ENCODE data around the gene PSMD3.
"Not testable (repeated sequence)": the region's sequence is repeated elsewhere in the genome, so short reads cannot be mapped to it uniquely, and the experiment has no call there.

The PSMD3 gene

GRCh38 chr17:39980351-39981206, at the start of gene PSMD3:
PSMD3 (plus strand) TSS chr17:39980807; CDS start chr17:39980971, 164 bp downstream.
- FAIRE-seq, result peak; percentile 98

- no peak for FAIRE-seq
Measured at GRCh38 chr17:39933912-39934311, 46.7 kb upstream of the PSMD3 start.

DNA sequence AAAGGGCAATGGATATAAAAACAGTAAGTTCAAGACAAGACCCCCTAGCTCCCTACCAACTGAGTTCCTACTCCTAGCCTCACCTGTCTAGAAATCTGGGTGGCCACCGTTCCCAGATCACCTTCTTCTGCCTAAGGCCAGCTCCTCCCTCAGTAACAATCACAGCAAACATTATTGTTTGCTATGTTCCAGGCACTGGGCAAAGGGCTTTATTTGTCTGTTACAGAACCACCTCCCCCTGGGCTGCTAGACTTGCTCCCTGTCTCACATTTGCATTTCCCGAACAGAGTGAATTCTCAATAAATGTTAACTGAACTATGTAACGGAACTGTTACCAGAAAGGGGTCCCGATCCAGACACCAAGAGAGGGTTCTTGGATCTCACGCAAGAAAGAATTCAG, 46.3 kb upstream of the PSMD3 start:
- FAIRE-seq, result no peak

DNA sequence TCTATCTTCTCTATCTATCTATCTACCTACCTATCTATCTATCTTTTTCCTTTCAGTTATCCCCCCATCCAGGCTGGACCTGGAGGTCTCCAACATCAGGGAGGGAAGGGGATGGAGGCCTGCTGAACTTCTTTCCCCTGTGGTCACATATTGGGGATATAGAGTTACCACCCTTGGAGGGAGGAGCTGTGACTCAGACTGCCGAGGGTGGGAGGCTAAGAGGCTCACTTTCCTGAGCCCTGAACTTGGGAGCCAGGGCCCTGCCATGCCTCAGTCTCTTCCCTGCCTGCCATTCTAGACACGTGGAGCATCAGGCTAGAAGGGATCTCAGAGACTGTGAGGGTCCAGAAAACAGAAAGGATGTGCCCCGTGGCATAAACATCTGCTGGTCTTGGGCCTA, 44.7 kb upstream of the PSMD3 start:
- no peak for FAIRE-seq

DNA sequence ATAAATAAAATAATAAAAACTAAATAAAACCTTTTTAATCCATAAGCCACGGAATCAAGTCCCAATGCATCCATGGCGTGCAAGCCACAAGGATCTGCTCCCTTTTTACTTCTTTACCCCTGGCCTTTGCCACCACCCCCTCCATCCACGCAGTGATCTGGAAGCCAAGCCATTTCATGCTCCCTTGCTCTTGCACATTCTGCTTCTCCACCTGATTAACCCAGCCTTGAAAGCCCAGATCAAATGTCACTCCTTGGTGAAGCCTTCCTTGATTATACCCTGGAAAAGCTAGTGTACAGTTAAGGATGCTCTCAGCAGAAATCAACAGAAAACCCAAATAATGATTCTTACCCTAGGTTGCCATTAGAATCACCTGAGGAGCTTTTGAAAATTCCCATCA, 43.2 kb upstream of the PSMD3 start:
- FAIRE-seq, result no peak

DNA sequence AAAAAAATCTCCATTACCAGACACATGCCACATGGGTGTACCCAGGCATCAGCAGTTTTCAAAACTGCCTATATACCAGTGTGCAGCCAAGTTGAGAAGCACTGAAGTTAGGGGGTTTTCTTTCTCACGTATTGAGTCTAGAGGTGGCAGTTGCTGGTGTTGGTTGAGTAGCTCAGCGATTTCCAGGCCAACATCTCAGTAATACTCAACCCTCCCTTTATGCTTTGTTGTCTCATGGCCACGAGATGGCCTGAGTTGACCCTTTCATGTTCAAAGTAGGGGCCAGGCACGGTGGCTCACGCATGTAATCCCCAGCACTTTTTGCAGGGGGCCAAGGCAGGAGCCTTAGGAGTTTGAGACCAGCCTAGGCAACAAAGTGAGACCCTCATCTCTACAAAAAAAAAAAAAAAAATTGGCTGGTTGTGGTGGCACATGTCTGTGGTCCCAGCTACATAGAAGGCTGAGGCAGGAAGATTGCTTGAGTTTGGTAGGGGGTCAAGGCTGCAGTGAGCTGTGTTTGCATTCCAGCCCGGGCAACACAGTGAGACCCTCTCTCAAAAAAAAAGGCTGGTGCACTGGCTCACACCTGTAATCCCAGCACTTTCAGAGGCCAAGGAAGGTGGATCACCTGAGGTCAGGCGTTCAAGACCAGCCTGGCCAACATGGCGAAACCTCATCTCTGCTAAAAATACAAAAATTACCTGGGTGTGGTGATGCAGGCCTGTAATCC, 42.3 kb upstream of the PSMD3 start:
- FAIRE-seq, result no peak

- no peak for FAIRE-seq
Measured at GRCh38 chr17:39939106-39939505, 41.5 kb upstream of the PSMD3 start.

GRCh38 chr17:39939588-39940419, 40.8 kb upstream of the PSMD3 start:
- no peak for FAIRE-seq

DNA sequence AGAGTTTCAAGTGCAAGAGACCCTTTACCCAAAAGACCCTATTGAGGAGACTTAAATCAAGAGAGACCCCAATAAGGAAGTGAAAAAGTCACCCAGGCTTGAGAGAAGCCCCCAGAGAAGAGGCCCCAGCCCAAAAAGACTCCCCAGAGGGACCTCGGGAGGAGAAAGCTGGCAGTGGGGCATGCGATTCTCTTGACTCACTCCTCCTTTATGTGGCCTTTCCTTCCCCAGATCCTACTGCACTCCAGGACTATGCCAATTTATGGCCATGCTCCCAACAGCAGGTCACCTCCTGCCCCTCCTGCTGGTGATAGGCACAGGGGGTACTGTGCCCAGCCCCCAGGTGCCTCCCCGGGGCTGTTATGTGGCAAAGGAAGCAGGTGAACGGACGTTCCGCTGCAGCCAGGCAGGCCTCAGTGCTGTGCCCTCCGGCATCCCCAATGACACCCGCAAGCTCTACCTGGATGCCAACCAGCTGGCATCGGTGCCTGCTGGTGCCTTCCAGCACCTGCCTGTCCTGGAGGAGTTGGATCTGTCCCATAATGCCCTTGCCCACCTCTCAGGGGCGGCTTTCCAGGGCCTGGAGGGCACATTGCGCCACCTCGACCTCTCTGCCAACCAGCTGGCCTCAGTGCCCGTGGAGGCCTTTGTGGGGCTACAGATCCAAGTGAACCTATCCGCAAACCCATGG, 36.8 kb upstream of the PSMD3 start:
- no peak for FAIRE-seq

GRCh38 chr17:39944393-39944711, 36.3 kb upstream of the PSMD3 start:
- no peak for FAIRE-seq

DNA sequence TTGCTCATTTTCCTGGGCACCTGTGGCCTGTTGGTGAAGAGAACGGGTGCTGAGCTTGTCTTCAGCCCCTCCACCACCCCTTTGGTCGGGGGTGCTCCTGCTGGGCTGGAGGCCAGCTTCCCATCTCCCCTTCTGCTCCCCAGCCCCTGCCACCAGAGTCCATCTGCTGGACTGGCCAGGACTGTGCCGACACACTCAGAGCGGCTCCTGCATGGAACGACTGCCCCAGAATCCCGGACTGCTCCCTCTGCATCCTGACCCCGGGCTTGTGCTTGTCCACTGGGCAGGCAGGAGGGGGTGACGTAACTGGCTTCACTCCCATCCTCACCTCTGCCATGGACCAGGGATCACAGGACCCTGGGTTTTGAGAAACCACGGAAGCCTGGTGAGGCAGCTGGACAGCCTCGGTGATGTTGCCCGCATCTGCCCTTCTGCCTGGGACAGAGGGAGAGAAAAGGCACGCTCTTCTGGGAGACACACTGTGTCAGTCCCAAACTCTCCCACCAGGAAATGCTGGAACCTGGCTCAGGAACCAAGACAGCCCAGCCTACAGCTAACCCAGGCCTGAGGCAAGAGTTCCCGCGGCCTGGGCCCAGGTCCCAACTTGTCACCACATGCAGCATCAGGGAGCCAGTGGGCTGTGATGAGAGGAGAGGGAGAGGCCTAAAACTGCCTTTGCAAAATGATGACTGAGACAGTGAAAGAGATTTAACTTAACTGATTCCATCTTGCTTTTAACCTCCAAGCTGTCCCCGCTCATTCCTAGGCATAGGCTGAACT, 33.9 kb upstream of the PSMD3 start:
- FAIRE-seq, result no peak

GRCh38 chr17:39948489-39948828, 32.1 kb upstream of the PSMD3 start:
- not testable (repeated sequence) for FAIRE-seq

DNA sequence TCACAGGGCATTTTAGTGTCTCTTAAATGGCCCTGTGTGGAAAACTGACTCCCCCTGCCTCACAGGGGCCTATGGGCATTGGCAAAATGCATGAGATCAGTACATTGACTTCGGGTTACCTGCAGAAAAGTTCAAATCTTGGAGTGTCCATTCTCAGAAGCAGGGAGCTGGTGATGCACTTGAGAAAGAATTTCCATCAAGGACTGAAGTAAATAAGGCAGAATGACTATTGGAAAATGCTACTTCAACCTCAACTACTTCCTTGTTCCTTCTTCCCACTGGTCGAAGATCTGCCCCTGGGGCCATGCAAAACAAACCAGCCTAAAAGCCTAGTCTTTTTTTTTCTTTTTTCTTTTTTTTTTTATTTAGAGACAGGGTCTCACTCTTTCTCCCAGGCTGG, 31.6 kb upstream of the PSMD3 start:
- FAIRE-seq, result no peak

- no peak for FAIRE-seq
Measured at GRCh38 chr17:39950871-39951348, 29.7 kb upstream of the PSMD3 start.

GRCh38 chr17:39951924-39952679, 28.5 kb upstream of the PSMD3 start:
- FAIRE-seq, result no peak

- FAIRE-seq, result peak; percentile 48
Measured at GRCh38 chr17:39952680-39953470, 27.7 kb upstream of the PSMD3 start.

- FAIRE-seq, result no peak
Measured at GRCh38 chr17:39953471-39953888, 27.1 kb upstream of the PSMD3 start.

- FAIRE-seq, result no peak
Measured at GRCh38 chr17:39954876-39955275, 25.7 kb upstream of the PSMD3 start.

GRCh38 chr17:39955726-39956225, 24.8 kb upstream of the PSMD3 start:
- no peak for FAIRE-seq

DNA sequence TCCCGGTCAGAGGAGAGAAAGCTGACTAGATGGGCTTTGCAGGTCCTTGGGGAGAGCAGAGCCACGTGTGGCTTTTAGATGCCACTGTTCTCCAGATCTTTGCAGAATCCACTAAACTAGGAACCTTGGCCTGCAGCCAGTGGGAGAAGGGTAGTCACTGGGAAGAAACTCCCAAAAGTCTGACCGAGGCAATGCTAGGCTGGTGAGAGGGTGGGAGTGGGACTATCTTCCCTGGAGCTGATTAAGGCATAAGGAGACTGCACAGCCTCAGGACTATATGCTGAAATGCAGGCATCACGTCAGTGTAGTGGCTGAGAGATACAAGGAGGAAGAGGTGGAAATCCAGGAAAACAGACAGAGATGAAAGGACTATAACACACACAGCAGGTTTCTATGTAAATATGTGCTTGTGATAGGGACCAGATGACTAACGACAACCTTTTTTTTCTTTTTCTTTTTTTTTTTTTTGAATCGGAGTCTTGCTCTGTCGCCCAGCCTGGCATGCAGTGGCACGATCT, 20.0 kb upstream of the PSMD3 start:
- FAIRE-seq, result no peak
